HCT116 (cell line): ENCODE results near the gene LCN15. TPM values are rescaled to one million over a fixed set of nuclear protein-coding genes. Genes with fewer than 3 reads are reported as not detected.

ENCODE experiments used
- ATAC-seq: fragments of 200-7000 bp; cut with Tn5 transposase; 2 replicates; pipeline ENCODE4 v1.9.1; 2020; ENCODE audit warnings: mild to moderate bottlenecking, moderate library complexity
- BruUV-seq: library from RNA; stranded (reverse); fragments of 400-500 nt; replicated peaks from 2 replicates; lab custom pipeline; 2021; lab: Mats Ljungman, UMichigan
- CTCF ChIA-PET: fragments of 300-600 bp; sonication (Branson Sonifier 250); formaldehyde crosslinking; loops from one replicate; lab custom pipeline; 2021; ENCODE audit warnings: antibody characterized with exemption; lab: Charles Lee
- POLR2A ChIA-PET: fragments of 300-600, 350-600 bp; sonication (Branson Sonifier 250); formaldehyde crosslinking; loops from one replicate; lab custom pipeline; 2021; ENCODE audit warnings: antibody characterized with exemption; lab: Charles Lee
- RAD21 ChIA-PET, 2 experiments: fragments of 300-600 bp; sonication (Branson Sonifier 250); formaldehyde crosslinking; loops; one replicate each; lab custom pipeline; 2023; ENCODE audit warnings: low total read pairs in 2 of 2; ENCODE audit not compliant: uncharacterized antibody in 2 of 2, unreplicated experiment in 2 of 2, low non-redundant PET in 1 of 2; lab: Charles Lee
- DNase-seq: peaks from one replicate; pipeline ENCODE4 v3.0.0-alpha.2; 2010; ENCODE audit warnings: low read depth, low spot score
- H2AFZ ChIP-seq: fragments of 200-600 bp; shearing (Covaris generic), sonication (generic); 2 replicates; pipeline ENCODE4 v1.6.1; 2017; ENCODE audit warnings: low read depth, mixed run types, mixed read lengths, antibody characterized with exemption, low read length; ENCODE audit not compliant: poor library complexity, severe bottlenecking
- H3K27ac ChIP-seq: 2 replicates; pipeline ENCODE4 v1.5.1; 2012; ENCODE audit warnings: low read depth, low read length
- H3K27me3 ChIP-seq: fragments of 200-600 bp; sonication (generic); 2 replicates; pipeline ENCODE4 v1.6.1; 2016; ENCODE audit warnings: mixed run types, low read length, mixed read lengths; ENCODE audit not compliant: insufficient read depth
- H3K36me3 ChIP-seq, 2 experiments: fragments of 200-500 bp in 1 of 2; fragments of 200-600 bp in 1 of 2; sonication (Bioruptor generic) in 1 of 2; sonication (generic) in 1 of 2; 2 replicates each; pipeline versions ENCODE4 v1.5.1 to v1.6.1; 2014 to 2016; ENCODE audit warnings: low read length in 2 of 2, inconsistent platforms in 1 of 2, mixed read lengths in 1 of 2, mixed run types in 1 of 2; ENCODE audit not compliant: insufficient read depth in 2 of 2, control insufficient read depth in 1 of 2
- H3K4me1 ChIP-seq, 2 experiments: fragments of 200-600 bp in 1 of 2; sonication (generic) in 1 of 2; 2 replicates each; pipeline versions ENCODE4 v1.5.1 to v1.6.1; 2012 to 2017; ENCODE audit warnings: low read length in 2 of 2, inconsistent platforms in 1 of 2, mild to moderate bottlenecking in 1 of 2, mixed read lengths in 1 of 2, mixed run types in 1 of 2, moderate library complexity in 1 of 2; ENCODE audit not compliant: insufficient read depth in 2 of 2, control insufficient read depth in 1 of 2
- H3K4me2 ChIP-seq: fragments of 200-600 bp; sonication (generic); 2 replicates; pipeline ENCODE4 v1.6.1; 2017; ENCODE audit warnings: mixed run types, low read length, mixed read lengths
- H3K4me3 ChIP-seq, 2 experiments: fragments of 200-600 bp in 1 of 2; sonication (generic) in 1 of 2; replicated peaks in 1 of 2; 2 replicates each; pipeline ENCODE4 v1.5.1; 2011 to 2016; ENCODE audit warnings: low read length in 2 of 2, control low read depth in 1 of 2, low read depth in 1 of 2, mild to moderate bottlenecking in 1 of 2, mixed read lengths in 1 of 2, mixed run types in 1 of 2
- H3K79me2 ChIP-seq: fragments of 200-600 bp; sonication (generic); 2 replicates; pipeline ENCODE4 v1.6.1; 2017; ENCODE audit warnings: mild to moderate bottlenecking, mixed run types, low read length, moderate library complexity, mixed read lengths; ENCODE audit not compliant: insufficient read depth
- H3K9ac ChIP-seq: fragments of 200-600 bp; sonication (generic); 2 replicates; pipeline ENCODE4 v1.6.1; 2016; ENCODE audit warnings: low read length, mixed read lengths
- H3K9me2 ChIP-seq: fragments of 200-600 bp; sonication (generic), shearing (Covaris generic); 2 replicates; pipeline ENCODE4 v1.6.1; 2017; ENCODE audit warnings: mixed run types, mild to moderate bottlenecking, moderate library complexity; ENCODE audit not compliant: insufficient read depth
- H3K9me3 ChIP-seq, 2 experiments: fragments of 200-500 bp in 1 of 2; fragments of 200-600 bp in 1 of 2; sonication (Bioruptor generic) in 1 of 2; sonication (generic) in 1 of 2; 2 replicates each; pipeline ENCODE4 v1.6.1; 2014 to 2017; ENCODE audit warnings: low read length in 2 of 2, mixed read lengths in 2 of 2, inconsistent platforms in 1 of 2, low read depth in 1 of 2, mild to moderate bottlenecking in 1 of 2, mixed run types in 1 of 2, moderate library complexity in 1 of 2; ENCODE audit not compliant: control insufficient read depth in 1 of 2, insufficient read depth in 1 of 2
- H4K20me1 ChIP-seq: fragments of 200-600 bp; sonication (generic), shearing (Covaris generic); 2 replicates; pipeline ENCODE4 v1.6.1; 2017; ENCODE audit warnings: mixed run types, mild to moderate bottlenecking, moderate library complexity; ENCODE audit not compliant: insufficient read depth
- CBX3 ChIP-seq: IDR thresholded peaks from 2 replicates; pipeline ENCODE4 v1.6.1; 2012; ENCODE audit warnings: low read depth
- EGR1 ChIP-seq: IDR thresholded peaks from 2 replicates; pipeline ENCODE4 v1.6.1; 2012; ENCODE audit warnings: low read depth
- ELF1 ChIP-seq: IDR thresholded peaks from 2 replicates; pipeline ENCODE4 v1.6.1; 2012; ENCODE audit warnings: low read depth, borderline replicate concordance
- EZH2phosphoT487 ChIP-seq: fragments of 200-600 bp; IDR thresholded peaks from 2 replicates; pipeline ENCODE4 v1.6.1; 2018; ENCODE audit warnings: antibody characterized with exemption, borderline replicate concordance
- POLR2AphosphoS5 ChIP-seq: IDR thresholded peaks from 2 replicates; pipeline ENCODE4 v1.6.1; 2011; ENCODE audit warnings: mild to moderate bottlenecking, low read depth, low read length, moderate library complexity
- SRF ChIP-seq: IDR thresholded peaks from 2 replicates; pipeline ENCODE4 v1.6.1; 2012; ENCODE audit warnings: low read depth
- TCF7L2 ChIP-seq: IDR thresholded peaks from 2 replicates; pipeline ENCODE4 v1.7.0; 2011; ENCODE audit warnings: borderline replicate concordance, inconsistent platforms; ENCODE audit not compliant: insufficient read depth, insufficient read length; ENCODE audit errors: extremely low read depth
- intact Hi-C: fragments of 100-400 bp; cut with micrococcal nuclease; formaldehyde crosslinking; loops from 2 replicates; pipeline ENCODE4 v1.10.0; 2022
- total RNA-seq: library from RNA; stranded (reverse); gene quantifications from one replicate; pipeline ENCODE4 v1.2.1, GENCODE V29; 2021; ENCODE audit not compliant: unreplicated experiment
- TF ChIP-seq, protein P1 (sequence below): IDR thresholded peaks from 2 replicates; pipeline ENCODE4 v1.6.1; 2012
- TF ChIP-seq, protein P2 (sequence below): IDR thresholded peaks from 2 replicates; pipeline ENCODE4 v1.6.1; 2012
- TF ChIP-seq, protein P3 (sequence below): IDR thresholded peaks from 2 replicates; pipeline ENCODE4 v1.6.1; 2012; ENCODE audit warnings: low read depth
- TF ChIP-seq, protein P4 (sequence below): IDR thresholded peaks from 2 replicates; pipeline ENCODE4 v1.6.1; 2011; ENCODE audit warnings: mild to moderate bottlenecking, low read length, moderate library complexity; ENCODE audit not compliant: insufficient replicate concordance; ENCODE audit errors: extremely low read depth

LCN15 gene
- total RNA-seq, 1 experiment from 2014 or later = 0.76 TPM

DNA sequence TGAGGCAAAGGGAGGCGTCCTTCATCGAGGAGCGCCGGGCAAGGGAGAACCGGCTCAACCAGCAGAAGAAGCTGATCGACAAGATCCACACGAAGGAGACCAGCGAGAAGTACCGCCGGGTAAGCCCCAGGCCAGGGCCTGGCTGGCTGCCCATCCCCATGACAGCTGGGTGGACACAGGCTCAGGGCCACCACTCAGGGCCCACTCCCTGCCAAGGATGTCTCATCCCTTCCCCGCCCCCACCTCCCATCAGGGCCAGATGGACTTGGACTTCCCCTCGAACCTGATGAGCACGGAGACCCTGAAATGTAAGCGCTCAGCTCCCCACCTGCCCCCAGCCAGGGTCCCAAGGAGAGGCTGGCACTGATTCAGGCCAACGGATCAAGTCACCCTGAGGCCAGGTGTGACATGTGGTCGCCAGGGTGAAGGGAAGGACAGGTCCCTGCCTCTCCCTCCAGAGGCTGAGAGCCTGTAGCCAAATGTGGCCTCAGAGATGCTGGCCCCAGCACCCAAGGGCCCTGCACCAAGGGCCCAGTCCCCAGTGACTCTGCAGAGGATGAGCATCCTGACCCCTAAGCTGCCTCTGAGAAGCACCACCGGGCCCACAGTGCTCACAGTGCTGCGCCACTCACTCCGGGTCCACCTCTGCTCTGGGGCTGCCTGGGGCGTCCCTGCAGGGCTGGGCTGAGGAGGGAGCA, 40.3 kb upstream of the LCN15 start (continued):
- TF ChIP-seq, protein P1, sequence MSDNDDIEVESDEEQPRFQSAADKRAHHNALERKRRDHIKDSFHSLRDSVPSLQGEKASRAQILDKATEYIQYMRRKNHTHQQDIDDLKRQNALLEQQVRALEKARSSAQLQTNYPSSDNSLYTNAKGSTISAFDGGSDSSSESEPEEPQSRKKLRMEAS = no peak
- no peak for TF ChIP-seq SRF

DNA sequence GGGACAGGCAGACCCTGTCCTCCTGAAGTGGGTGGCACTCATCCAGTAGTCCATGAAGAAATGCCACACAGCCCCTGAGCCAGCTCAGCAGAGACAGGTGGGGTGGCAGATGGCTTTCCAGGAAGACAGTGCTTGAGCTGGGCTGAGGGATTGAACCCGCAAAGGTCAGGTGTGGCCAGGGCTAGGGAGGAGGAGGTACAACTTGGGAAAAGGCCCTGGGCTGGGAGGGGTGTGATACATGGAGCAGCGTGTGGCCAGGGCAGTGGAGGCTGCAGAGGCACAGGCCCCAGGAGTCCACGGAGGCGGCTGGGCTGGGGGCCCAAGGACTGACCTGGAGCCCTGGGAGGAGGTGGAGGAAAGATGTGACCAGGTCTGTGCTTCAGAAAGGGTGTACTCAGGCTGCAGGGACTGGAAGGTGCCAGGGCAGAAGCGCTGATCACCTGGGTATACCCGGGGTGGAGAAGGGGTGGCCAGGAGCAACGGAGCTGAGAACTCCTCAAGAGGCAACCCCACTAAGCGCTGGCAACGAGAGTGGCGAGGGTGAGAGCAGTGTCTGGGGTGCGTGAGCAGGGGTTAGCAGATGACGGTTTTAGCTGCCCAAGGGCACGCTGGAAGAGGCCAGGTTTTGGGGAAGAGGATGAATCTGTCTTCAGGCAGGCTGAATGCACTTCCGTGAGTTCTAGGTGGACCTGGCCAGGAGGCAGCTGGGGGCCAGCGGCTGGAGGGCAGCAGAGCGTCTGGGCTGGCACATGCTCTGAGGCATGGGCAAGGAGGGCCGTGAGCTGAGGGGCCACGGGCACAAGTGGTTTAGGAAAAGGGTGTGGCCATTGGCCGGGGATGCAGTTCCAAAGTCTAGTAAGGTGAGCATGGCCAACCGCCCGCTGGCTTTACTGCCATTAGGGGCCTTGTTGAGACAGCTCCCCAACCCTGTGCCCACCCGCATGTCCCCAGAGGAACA, 39.5 kb upstream of the LCN15 start:
- H3K27ac ChIP-seq = no peak overlapping the region

More for the DNA sequence above, 39.5 kb upstream of the LCN15 start:
- CTCF ChIA-PET = no interaction called here
- no peak overlapping the region for H2AFZ ChIP-seq
- BruUV-seq = no TSS peak
- intact Hi-C loops = no loop called here
- TF ChIP-seq POLR2AphosphoS5 (no peak), TCF7L2 (no peak), ELF1 (no peak), CBX3 (no peak), EGR1 (no peak), EZH2phosphoT487 (no peak), SRF (no peak)
- TF ChIP-seq, protein P2, sequence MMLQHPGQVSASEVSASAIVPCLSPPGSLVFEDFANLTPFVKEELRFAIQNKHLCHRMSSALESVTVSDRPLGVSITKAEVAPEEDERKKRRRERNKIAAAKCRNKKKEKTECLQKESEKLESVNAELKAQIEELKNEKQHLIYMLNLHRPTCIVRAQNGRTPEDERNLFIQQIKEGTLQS = no peak
- TF ChIP-seq, protein P3, sequence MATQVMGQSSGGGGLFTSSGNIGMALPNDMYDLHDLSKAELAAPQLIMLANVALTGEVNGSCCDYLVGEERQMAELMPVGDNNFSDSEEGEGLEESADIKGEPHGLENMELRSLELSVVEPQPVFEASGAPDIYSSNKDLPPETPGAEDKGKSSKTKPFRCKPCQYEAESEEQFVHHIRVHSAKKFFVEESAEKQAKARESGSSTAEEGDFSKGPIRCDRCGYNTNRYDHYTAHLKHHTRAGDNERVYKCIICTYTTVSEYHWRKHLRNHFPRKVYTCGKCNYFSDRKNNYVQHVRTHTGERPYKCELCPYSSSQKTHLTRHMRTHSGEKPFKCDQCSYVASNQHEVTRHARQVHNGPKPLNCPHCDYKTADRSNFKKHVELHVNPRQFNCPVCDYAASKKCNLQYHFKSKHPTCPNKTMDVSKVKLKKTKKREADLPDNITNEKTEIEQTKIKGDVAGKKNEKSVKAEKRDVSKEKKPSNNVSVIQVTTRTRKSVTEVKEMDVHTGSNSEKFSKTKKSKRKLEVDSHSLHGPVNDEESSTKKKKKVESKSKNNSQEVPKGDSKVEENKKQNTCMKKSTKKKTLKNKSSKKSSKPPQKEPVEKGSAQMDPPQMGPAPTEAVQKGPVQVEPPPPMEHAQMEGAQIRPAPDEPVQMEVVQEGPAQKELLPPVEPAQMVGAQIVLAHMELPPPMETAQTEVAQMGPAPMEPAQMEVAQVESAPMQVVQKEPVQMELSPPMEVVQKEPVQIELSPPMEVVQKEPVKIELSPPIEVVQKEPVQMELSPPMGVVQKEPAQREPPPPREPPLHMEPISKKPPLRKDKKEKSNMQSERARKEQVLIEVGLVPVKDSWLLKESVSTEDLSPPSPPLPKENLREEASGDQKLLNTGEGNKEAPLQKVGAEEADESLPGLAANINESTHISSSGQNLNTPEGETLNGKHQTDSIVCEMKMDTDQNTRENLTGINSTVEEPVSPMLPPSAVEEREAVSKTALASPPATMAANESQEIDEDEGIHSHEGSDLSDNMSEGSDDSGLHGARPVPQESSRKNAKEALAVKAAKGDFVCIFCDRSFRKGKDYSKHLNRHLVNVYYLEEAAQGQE = no peak
- TF ChIP-seq, protein P4, sequence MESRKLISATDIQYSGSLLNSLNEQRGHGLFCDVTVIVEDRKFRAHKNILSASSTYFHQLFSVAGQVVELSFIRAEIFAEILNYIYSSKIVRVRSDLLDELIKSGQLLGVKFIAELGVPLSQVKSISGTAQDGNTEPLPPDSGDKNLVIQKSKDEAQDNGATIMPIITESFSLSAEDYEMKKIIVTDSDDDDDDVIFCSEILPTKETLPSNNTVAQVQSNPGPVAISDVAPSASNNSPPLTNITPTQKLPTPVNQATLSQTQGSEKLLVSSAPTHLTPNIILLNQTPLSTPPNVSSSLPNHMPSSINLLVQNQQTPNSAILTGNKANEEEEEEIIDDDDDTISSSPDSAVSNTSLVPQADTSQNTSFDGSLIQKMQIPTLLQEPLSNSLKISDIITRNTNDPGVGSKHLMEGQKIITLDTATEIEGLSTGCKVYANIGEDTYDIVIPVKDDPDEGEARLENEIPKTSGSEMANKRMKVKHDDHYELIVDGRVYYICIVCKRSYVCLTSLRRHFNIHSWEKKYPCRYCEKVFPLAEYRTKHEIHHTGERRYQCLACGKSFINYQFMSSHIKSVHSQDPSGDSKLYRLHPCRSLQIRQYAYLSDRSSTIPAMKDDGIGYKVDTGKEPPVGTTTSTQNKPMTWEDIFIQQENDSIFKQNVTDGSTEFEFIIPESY = no peak
- TF ChIP-seq, protein P1 = no peak
- TF ChIP-seq, all 23 proteins: peak for 0
- peaks cover 17% of the 10 kb centered on the region for H3K79me2 ChIP-seq
- no peaks in the 10 kb centered on the region for H3K9me2 ChIP-seq
- H4K20me1 ChIP-seq = no peaks in the 10 kb centered on the region
- no peak overlapping the region for H3K9ac ChIP-seq
- peaks cover 26 to 37% of the 10 kb centered on the region in 2 experiments for H3K4me1 ChIP-seq
- no peaks in the 10 kb centered on the region for H3K9me3 ChIP-seq
- H3K4me2 ChIP-seq = no peak overlapping the region
- POLR2A ChIA-PET = no interaction called here
- DNase-seq = no peak
- H3K27me3 ChIP-seq = no peaks in the 10 kb centered on the region
- H3K4me3 ChIP-seq = no peak overlapping the region
- RAD21 ChIA-PET = no interaction called here
- no peak for ATAC-seq
- no peaks in the 10 kb centered on the region for H3K36me3 ChIP-seq
